Activated CD4-positive, alpha-beta T cell treated with anti-CD3 and anti-CD28 coated beads for 4 hours (primary cell): ENCODE results near the gene NUBP1.

Experiments
- DNase-seq, 2 donors: peaks; one replicate each; pipeline ENCODE4 v3.0.0-alpha.2; 2020

The NUBP1 gene

DNA sequence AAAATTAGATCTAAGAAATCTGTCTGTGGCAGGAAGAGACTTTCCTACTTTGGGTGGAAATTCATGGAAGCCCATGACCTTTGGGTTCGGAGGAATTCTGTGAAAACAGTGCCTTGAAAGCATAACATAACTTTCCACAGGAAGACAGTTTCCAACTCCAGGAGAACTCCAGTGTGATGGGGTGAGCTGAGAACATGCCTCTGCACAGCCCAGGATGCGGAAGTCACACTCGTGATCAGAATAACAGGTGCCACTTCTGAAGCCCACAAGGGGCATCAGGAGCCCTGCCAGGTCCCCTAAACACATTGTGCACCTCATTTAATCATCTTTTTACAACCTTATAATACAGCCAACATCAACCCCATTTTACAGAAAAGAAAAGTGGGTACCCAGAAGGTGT lies 65.2 kb downstream of the NUBP1 start:
- DNase-seq: no peak

DNA sequence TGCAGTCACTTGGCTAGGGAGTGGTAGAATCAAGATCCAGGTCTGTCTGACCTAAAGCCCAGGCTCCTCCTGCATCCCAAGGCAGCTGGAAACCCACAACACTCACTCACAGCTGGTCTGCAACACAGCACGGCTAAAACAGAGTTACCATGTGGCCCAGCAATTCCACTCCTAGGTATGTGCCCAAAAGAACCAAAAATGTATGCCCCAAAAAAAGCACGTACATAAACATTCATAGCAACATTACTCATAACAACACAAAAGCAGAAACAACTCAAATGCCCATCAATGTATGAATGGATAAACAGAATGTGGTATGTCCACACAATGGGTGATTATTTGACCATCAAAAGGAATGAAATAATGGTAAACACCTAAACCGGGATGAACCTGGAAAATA lies 66.1 kb downstream of the NUBP1 start:
- no peak for DNase-seq

DNA sequence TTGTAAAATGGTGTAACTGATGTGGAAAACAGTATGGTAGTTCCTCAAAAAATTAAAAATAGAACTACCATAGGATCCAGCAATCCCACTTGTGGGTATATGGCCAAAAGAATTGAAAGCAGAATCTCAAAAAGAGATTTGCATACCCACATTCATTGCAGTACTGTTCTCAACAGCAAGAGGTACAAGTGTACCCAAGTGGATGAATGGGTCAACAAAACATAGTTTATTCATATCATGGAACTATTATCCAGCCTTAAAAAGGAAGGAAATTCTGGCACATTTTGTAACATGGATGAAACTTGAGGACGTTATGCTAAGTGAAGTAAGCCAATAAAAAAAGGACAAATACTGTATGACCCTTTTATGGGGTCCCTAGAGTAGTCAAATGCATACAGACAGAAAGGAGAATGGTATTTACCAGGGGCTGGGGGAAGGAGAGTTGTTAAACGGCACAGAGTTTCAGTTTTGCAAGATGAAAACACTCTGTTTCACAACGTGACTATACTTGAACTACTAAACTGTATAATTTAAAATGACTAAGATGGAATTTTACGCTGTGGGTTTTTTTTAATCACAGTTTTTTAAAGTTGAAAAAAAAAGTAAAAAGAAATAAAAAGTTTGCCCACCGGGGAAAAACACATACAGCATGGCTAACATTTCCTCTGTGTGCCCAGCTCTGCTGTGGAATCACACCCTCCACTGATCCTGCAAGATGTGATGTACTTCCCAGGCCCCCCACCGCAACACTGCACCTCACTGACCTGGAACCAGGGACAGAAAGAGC lies 68.9 kb downstream of the NUBP1 start:
- no peak for DNase-seq

DNA sequence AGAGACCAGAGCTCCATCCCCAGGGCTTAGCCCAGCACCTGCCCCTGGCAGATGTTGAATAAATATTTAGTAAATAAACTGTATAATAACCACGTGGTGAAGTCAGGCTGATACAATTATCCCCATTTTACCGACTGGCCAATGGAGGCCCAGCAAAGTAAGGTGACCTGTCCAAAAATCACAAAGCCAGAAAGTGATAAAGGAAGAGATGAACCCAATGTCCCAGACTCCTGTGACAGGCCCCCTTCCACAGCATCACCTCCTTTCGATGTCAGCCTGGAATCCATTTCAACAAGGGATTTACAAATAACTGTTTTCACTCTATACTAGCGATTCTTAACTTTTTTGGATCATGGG lies 69.4 kb downstream of the NUBP1 start:
- no peak for DNase-seq

GRCh38 chr16:10817514-10817913 lies 73.9 kb downstream of the NUBP1 start:
- DNase-seq: no peak

DNA sequence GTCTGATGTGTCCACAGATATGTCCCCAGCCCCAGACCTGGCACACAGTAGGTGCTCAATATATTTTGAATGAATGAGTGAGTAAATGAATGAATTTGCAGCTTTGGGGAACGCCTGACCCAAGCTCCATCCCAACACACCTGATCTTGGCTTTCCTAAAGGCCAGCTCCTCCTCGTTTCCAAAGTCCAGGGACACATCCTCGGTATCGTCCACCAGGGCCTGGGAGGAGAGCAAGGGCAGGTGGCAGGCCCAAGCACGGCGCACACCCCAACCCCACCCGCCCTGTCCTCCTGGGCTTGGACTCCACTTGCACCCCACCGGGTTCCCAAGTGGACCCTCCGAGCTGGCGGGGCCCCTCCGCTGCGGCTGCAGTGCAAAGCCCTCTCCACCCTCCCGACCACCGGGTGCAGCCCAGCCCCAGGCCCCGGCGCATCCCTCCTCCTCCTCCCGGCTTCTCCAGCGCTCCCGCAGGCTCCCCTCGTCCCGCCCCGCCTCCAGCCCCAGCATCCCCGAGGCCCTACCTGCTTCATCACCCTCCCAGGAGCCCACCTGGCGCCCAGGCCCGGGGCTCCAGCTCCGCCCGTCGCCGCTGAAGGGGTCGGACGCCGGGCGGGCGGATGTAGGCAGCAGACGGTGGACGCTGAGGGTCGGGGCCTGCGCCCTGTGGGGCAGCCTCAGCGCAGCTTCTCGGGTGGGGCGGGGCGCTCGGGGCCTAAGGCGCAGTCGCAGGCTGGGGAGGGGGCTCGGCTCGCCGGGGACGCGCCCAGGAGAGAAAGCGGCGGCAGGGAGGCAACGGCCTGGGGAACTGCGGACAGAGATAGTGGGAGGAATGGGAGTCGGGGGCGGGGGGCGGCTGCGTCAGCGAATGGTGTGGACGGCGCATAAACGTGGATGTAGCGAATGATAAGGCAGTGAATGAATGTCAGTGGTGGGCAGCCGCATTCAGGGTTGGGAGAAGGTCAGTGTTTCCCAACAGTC lies 74.6 kb downstream of the NUBP1 start, which contains the start of gene TVP23A:
Gene TVP23A (minus strand): TSS at position 832 of the 979 bp plus-strand sequence. CDS start 301 bp downstream, at position 531.
- no peak for DNase-seq
